K562 (cell line): Measurements from ENCODE around the gene RFWD3. TPM values are rescaled to one million over a fixed set of nuclear protein-coding genes. Genes with fewer than 3 reads are reported as not detected.

Experiments
- DIDO1 ChIP-seq: fragments of 450-650 bp; IDR thresholded peaks from 2 replicates; pipeline ENCODE4 v1.6.1; 2016; ENCODE audit warnings: low read depth, missing biosample characterization, missing genetic modification characterization
- HDAC8 ChIP-seq: fragments of 450-650 bp; IDR thresholded peaks from 2 replicates; pipeline ENCODE4 v1.6.1; 2016; ENCODE audit warnings: mild to moderate bottlenecking, missing genetic modification characterization, moderate library complexity, missing compliant biosample characterization
- HEY1 ChIP-seq: fragments of 250-450 bp; sonication (Bioruptor Pico); IDR thresholded peaks from 2 replicates; pipeline ENCODE4 v1.5.0; 2020; ENCODE audit warnings: mild to moderate bottlenecking, moderate library complexity, borderline replicate concordance
- JUNB ChIP-seq: fragments of 450-650 bp; formaldehyde crosslinking; conservative IDR thresholded peaks from 2 replicates; pipeline ENCODE4 v1.4.0; 2020; ENCODE audit warnings: mild to moderate bottlenecking
- MCM7 ChIP-seq, 2 experiments: fragments of 450-650 bp; IDR thresholded peaks; 2 replicates each; pipeline ENCODE4 v1.6.1; 2016 to 2018
- MTA3 ChIP-seq: fragments of 450-650 bp; formaldehyde crosslinking; IDR thresholded peaks from 2 replicates; pipeline ENCODE4 v1.6.1; 2017; ENCODE audit warnings: mild to moderate bottlenecking, borderline replicate concordance
- MYNN ChIP-seq, 2 experiments: sonication (generic); formaldehyde crosslinking in 1 of 2; IDR thresholded peaks; 2 replicates each; pipeline versions ENCODE4 v1.5.0 to v1.6.1; 2016 to 2020; ENCODE audit warnings: antibody characterized with exemption in 1 of 2, missing genetic modification reagents in 1 of 2
- PML ChIP-seq: IDR thresholded peaks from 2 replicates; pipeline ENCODE4 v1.6.1; 2012; ENCODE audit warnings: low read length, inconsistent platforms
- PRMT5 ChIP-seq: sonication (generic); formaldehyde crosslinking; IDR thresholded peaks from 2 replicates; pipeline ENCODE4 v1.5.0; 2020; ENCODE audit warnings: missing genetic modification reagents
- SMARCB1 ChIP-seq: IDR thresholded peaks from 2 replicates; pipeline ENCODE4 v1.6.1; 2011; ENCODE audit warnings: improper control_type of control experiment, low read depth; ENCODE audit not compliant: insufficient read length
- SUPT5H ChIP-seq: fragments of 450-650 bp; IDR thresholded peaks from 2 replicates; pipeline ENCODE4 v1.6.1; 2016
- TBP ChIP-seq: optimal IDR thresholded peaks from 2 replicates; pipeline ENCODE3; 2011; ENCODE audit warnings: low read depth, low read length, improper control_type of control experiment
- TRIM24 ChIP-seq, 2 experiments: fragments of 450-650 bp; IDR thresholded peaks; 2 replicates each; pipeline ENCODE4 v1.6.1; 2016
- WHSC1 ChIP-seq: IDR thresholded peaks from one replicate; pipeline ENCODE4 v1.6.1; 2012; ENCODE audit warnings: low read length, control low read depth, inconsistent platforms
- ZNF232 ChIP-seq: sonication (generic); formaldehyde crosslinking; IDR thresholded peaks from 2 replicates; pipeline ENCODE4 v1.8.0; 2022; ENCODE audit warnings: mild to moderate bottlenecking, missing genetic modification reagents
- ZNF57 ChIP-seq: fragments of 450-650 bp; formaldehyde crosslinking; IDR thresholded peaks from 2 replicates; pipeline ENCODE4 v1.4.0; 2020; ENCODE audit warnings: mild to moderate bottlenecking, moderate library complexity
- polyA plus RNA-seq, 8 experiments: library from polyadenylated mRNA; depleted of rRNA in 4 of 8; stranded (reverse) in 5 of 8; unstranded in 3 of 8; fragments of >200 nt; fragmentation: Nextera tagmentation in 2 of 8; fragmentation: Illumina TruSeq in 1 of 8; extraction: Ambion mirVana in 2 of 8; extraction: Trizol in 1 of 8; gene quantifications; 2 replicates each; pipeline versions ENCODE4 v1.2.1 to v1.2.3, GENCODE V29; 2011 to 2014; ENCODE audit warnings: inconsistent platforms in 1 of 8, missing spikeins in 1 of 8
- total RNA-seq, 7 experiments: library from RNA; depleted of rRNA in 6 of 7; stranded (reverse); fragments of >200 nt in 6 of 7; fragmentation: Illumina TruSeq in 2 of 7; extraction: Trizol in 2 of 7; gene quantifications; 2 replicates each; pipeline versions ENCODE4 v1.2.1 to v1.2.3, GENCODE V29; 2011 to 2021; ENCODE audit warnings: low replicate concordance in 1 of 7
- TF ChIP-seq, protein P1 (sequence below): IDR thresholded peaks from 2 replicates; pipeline ENCODE4 v1.6.1; 2011; ENCODE audit warnings: borderline replicate concordance, low read depth, mild to moderate bottlenecking, moderate library complexity, low read length; ENCODE audit not compliant: insufficient read depth, poor library complexity, severe bottlenecking
- TF ChIP-seq, protein P2 (sequence below): sonication (generic); formaldehyde crosslinking; IDR thresholded peaks from 2 replicates; pipeline ENCODE4 v1.8.1; 2023; ENCODE audit warnings: mild to moderate bottlenecking, missing genetic modification reagents, moderate library complexity
- TF ChIP-seq, protein P3 (sequence below), 2 experiments: fragments of 450-650 bp; conservative IDR thresholded peaks; 2 replicates each; pipeline ENCODE4 v1.6.1; 2017; ENCODE audit warnings: mild to moderate bottlenecking in 2 of 2, moderate library complexity in 2 of 2
- TF ChIP-seq, protein P4 (sequence below): IDR thresholded peaks from 3 replicates; pipeline ENCODE4 v1.6.1; 2011; ENCODE audit warnings: borderline replicate concordance, mild to moderate bottlenecking; ENCODE audit not compliant: insufficient read length, insufficient read depth
- TF ChIP-seq, protein P5 (sequence below): fragments of 450-650 bp; formaldehyde crosslinking; IDR thresholded peaks from 2 replicates; pipeline ENCODE4 v1.4.0; 2022; ENCODE audit warnings: missing genetic modification characterization

RFWD3 gene
- total and polyA plus RNA-seq, 9 of the 15 experiments (the other 6 are each of a cell fraction or from before 2014, with no cell fraction given), result 20.8 to 121 (median 79.0) TPM

DNA sequence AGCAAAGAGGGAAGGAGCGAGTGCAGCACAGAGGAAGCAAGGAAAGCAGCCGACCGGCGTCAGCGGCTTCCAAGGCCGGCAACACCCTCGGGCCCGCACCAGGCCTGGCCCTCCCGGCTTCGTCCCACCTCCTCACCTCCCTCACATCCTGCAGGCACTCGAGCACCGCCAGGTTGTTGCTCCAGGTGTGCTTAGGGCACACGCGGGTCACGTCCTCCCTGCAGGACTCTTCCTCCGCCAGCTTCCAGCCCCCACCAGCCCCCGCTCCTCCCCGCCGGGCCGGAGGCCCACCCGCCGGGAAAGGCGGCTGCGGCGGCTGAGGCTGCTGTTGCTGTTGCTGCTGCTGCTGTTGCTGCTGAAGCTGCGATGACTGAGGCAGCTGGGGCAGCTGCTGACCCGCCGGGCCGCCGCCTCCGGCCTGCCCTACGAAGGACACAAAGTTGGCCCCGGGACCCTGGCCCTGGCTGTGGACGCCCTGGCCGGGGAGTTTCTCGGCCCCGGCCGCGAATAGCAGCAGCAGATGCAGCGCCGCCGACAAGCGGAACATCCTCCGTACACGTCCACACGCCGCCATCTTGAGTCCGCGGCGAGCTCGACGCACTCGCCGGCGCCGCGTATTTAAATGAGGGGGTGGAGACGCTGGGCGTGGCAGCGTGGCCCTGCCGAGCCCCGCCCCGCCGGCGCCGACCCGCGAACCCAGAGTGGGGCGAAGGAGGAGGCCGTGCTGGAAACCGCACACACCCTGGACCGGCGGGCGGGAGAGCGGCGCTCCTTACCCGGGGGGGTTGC is 60.0 kb downstream of the RFWD3 start, which contains the start of gene GLG1 (continued):
- TF ChIP-seq, protein P1, sequence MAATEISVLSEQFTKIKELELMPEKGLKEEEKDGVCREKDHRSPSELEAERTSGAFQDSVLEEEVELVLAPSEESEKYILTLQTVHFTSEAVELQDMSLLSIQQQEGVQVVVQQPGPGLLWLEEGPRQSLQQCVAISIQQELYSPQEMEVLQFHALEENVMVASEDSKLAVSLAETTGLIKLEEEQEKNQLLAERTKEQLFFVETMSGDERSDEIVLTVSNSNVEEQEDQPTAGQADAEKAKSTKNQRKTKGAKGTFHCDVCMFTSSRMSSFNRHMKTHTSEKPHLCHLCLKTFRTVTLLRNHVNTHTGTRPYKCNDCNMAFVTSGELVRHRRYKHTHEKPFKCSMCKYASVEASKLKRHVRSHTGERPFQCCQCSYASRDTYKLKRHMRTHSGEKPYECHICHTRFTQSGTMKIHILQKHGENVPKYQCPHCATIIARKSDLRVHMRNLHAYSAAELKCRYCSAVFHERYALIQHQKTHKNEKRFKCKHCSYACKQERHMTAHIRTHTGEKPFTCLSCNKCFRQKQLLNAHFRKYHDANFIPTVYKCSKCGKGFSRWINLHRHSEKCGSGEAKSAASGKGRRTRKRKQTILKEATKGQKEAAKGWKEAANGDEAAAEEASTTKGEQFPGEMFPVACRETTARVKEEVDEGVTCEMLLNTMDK, result no peak
- TF ChIP-seq DIDO1 (tag) (no peak), HDAC8 (tag) (no peak), SUPT5H (peak; percentile 98), TRIM24 (IDR thresholded peaks at IDR 0.05) (no peak), ZNF57 (CRISPR knock-in tag) (no peak), JUNB (CRISPR knock-in tag) (no peak), WHSC1 (no peak), PML (peak; percentile 87), PRMT5 (no peak), SMARCB1 (no peak), TBP (peak; percentile 91), HEY1 (no peak), ZNF232 (CRISPR knock-in tag) (0 out of 2 replicates have a peak, but pooled peaks have one; percentile 76), MCM7 (IDR thresholded peaks at IDR 0.05) (no peak), MTA3 (peak; percentile 84), MYNN (IDR thresholded peaks at IDR 0.05) (no peak), MYNN (CRISPR knock-in tag; IDR thresholded peaks at IDR 0.05) (no peak)
- TF ChIP-seq, protein P2, sequence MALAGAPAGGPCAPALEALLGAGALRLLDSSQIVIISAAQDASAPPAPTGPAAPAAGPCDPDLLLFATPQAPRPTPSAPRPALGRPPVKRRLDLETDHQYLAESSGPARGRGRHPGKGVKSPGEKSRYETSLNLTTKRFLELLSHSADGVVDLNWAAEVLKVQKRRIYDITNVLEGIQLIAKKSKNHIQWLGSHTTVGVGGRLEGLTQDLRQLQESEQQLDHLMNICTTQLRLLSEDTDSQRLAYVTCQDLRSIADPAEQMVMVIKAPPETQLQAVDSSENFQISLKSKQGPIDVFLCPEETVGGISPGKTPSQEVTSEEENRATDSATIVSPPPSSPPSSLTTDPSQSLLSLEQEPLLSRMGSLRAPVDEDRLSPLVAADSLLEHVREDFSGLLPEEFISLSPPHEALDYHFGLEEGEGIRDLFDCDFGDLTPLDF (CRISPR knock-in tag), result no peak
- TF ChIP-seq, protein P3, sequence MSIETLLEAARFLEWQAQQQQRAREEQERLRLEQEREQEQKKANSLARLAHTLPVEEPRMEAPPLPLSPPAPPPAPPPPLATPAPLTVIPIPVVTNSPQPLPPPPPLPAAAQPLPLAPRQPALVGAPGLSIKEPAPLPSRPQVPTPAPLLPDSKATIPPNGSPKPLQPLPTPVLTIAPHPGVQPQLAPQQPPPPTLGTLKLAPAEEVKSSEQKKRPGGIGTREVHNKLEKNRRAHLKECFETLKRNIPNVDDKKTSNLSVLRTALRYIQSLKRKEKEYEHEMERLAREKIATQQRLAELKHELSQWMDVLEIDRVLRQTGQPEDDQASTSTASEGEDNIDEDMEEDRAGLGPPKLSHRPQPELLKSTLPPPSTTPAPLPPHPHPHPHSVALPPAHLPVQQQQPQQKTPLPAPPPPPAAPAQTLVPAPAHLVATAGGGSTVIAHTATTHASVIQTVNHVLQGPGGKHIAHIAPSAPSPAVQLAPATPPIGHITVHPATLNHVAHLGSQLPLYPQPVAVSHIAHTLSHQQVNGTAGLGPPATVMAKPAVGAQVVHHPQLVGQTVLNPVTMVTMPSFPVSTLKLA (conservative IDR thresholded peaks at IDR 0.05), result peak; percentile 71 to 80
- TF ChIP-seq, protein P4, sequence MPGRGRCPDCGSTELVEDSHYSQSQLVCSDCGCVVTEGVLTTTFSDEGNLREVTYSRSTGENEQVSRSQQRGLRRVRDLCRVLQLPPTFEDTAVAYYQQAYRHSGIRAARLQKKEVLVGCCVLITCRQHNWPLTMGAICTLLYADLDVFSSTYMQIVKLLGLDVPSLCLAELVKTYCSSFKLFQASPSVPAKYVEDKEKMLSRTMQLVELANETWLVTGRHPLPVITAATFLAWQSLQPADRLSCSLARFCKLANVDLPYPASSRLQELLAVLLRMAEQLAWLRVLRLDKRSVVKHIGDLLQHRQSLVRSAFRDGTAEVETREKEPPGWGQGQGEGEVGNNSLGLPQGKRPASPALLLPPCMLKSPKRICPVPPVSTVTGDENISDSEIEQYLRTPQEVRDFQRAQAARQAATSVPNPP, result no peak
- TF ChIP-seq, protein P5, sequence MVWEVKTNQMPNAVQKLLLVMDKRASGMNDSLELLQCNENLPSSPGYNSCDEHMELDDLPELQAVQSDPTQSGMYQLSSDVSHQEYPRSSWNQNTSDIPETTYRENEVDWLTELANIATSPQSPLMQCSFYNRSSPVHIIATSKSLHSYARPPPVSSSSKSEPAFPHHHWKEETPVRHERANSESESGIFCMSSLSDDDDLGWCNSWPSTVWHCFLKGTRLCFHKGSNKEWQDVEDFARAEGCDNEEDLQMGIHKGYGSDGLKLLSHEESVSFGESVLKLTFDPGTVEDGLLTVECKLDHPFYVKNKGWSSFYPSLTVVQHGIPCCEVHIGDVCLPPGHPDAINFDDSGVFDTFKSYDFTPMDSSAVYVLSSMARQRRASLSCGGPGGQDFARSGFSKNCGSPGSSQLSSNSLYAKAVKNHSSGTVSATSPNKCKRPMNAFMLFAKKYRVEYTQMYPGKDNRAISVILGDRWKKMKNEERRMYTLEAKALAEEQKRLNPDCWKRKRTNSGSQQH (CRISPR knock-in tag), result no peak
